ENCODE data around the gene IGSF3. TPM values are rescaled to one million over a fixed set of nuclear protein-coding genes. Genes with fewer than 3 reads are reported as not detected.

The IGSF3 gene
- polyA plus RNA-seq, 1 donor (not counting 4 experiments of a cell fraction or from before 2014, with no cell fraction given), result 47.4 TPM

DNA sequence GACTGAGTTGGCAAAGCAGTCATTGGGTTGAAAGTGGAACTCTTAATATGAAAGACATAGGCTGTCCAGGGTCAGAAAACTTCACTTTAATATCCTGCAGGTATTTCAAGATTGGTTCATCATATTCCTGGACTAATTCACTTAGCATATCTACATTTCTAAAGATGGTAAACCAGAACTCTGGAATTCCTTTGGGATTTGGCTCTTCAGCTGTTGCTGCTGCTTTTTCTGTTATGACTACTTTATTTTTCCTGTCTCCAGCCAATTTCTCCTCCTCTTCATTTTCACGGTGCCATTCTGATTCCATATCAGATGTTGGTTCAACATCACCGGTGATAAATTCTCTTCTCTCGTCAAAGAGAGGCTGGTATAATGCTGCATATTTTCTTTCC is 134.1 kb downstream of the IGSF3 start:
- DNase-seq (ENCODE audit: low read depth, low spot score) (no peak), FAIRE-seq (no peak)
- no peak overlapping the region for H3K9ac ChIP-seq (ENCODE audit: control insufficient read depth, extremely low read depth, insufficient read depth, low read length)
- H3K4me2 ChIP-seq (ENCODE audit: control insufficient read depth, extremely low read depth, insufficient read depth, low read depth, low read length), result no peak overlapping the region
- H3K27ac ChIP-seq (ENCODE audit: control insufficient read depth, insufficient read depth, low read length), result no peak overlapping the region
- no peak overlapping the region for H2AFZ ChIP-seq (ENCODE audit: control insufficient read depth, low read length)
- H3K9me1 ChIP-seq (ENCODE audit: control insufficient read depth, extremely low read depth, insufficient read depth, low read length), result no peaks in the 10 kb centered on the region
- H3K4me1 ChIP-seq (ENCODE audit: control insufficient read depth, extremely low read depth, insufficient read depth, low read length), result peaks cover 28% of the 10 kb centered on the region
- TF ChIP-seq EZH2 (IDR thresholded peaks at IDR 0.05; ENCODE audit: low read length), result no peak
- TF ChIP-seq, protein P1, sequence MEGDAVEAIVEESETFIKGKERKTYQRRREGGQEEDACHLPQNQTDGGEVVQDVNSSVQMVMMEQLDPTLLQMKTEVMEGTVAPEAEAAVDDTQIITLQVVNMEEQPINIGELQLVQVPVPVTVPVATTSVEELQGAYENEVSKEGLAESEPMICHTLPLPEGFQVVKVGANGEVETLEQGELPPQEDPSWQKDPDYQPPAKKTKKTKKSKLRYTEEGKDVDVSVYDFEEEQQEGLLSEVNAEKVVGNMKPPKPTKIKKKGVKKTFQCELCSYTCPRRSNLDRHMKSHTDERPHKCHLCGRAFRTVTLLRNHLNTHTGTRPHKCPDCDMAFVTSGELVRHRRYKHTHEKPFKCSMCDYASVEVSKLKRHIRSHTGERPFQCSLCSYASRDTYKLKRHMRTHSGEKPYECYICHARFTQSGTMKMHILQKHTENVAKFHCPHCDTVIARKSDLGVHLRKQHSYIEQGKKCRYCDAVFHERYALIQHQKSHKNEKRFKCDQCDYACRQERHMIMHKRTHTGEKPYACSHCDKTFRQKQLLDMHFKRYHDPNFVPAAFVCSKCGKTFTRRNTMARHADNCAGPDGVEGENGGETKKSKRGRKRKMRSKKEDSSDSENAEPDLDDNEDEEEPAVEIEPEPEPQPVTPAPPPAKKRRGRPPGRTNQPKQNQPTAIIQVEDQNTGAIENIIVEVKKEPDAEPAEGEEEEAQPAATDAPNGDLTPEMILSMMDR (optimal IDR thresholded peaks at IDR 0.05 in 1 of 3, IDR thresholded peaks at IDR 0.05 in 1 of 3, conservative IDR thresholded peaks at IDR 0.05 in 1 of 3; ENCODE audit: extremely low read depth in 1 of 3, insufficient read depth in 2 of 3, low read length in 3 of 3), result no peak
- H3K36me3 ChIP-seq (ENCODE audit: control insufficient read depth in 2 of 2, extremely low read depth in 1 of 2, insufficient read depth in 2 of 2, low read length in 2 of 2), result peaks cover 0 to 3% of the 10 kb centered on the region in 2 experiments
- no peak overlapping the region for H3K4me3 ChIP-seq (ENCODE audit: control insufficient read depth in 2 of 3, extremely low read depth in 1 of 3, insufficient read depth in 2 of 3, low read depth in 1 of 3, low read length in 3 of 3)
- H3K79me2 ChIP-seq (ENCODE audit: control insufficient read depth, insufficient read depth, low read length), result no peaks in the 10 kb centered on the region
- no peaks in the 10 kb centered on the region for H3K27me3 ChIP-seq (ENCODE audit: control insufficient read depth, extremely low read depth, insufficient read depth, low read length)
- dilution Hi-C loops (cut with MboI; ENCODE audit: extremely low pct_ligation_motif_present, low sequenced_read_pairs), result no loop called here
- no peaks in the 10 kb centered on the region for H4K20me1 ChIP-seq (ENCODE audit: control insufficient read depth, extremely low read depth, insufficient read depth, low read length)
- no peaks in the 10 kb centered on the region for H3K9me3 ChIP-seq (ENCODE audit: control insufficient read depth, low read depth, low read length)

DNA sequence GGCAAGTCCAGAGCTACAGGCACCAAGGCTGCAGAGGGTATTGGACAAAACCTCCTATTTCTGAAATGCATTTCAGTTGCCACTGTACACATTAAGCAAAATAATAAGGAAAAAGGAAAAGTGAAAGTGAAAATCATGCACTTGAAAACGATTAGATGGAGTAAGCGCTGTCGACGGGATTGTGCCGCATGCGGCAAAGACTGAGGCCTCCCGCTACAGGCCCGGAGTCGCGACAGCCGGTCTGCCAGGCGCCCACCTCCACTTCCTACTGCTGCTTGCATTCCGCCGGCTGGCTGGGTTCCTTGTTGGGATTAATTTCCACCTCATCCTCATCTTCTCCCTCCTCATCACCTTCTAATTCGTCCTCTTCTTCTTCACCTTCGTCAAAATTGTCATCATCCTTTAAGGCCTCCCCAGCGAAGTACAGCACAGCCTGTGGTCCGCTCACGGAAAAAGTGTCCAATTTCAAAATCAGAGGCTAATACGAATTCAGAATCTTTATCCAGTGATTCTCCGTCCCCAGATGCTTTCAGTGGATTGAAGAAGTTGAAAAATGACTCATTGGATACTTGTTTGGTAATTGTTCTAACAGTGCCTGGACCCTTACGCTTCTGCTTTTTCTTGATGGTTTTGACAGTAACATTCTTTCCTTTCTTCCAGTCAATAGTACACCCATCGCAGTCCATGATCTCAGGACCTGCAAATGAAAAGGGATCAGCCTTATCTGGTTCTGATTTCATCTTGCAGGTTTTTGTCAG is 134.7 kb downstream of the IGSF3 start:
- no peak overlapping the region for H2AFZ ChIP-seq (ENCODE audit: control insufficient read depth, low read length)
- H3K4me3 ChIP-seq (ENCODE audit: control insufficient read depth in 2 of 3, extremely low read depth in 1 of 3, insufficient read depth in 2 of 3, low read depth in 1 of 3, low read length in 3 of 3), result no peak overlapping the region
- H3K27me3 ChIP-seq (ENCODE audit: control insufficient read depth, extremely low read depth, insufficient read depth, low read length), result no peaks in the 10 kb centered on the region
- H3K9ac ChIP-seq (ENCODE audit: control insufficient read depth, extremely low read depth, insufficient read depth, low read length), result no peak overlapping the region
- no peak overlapping the region for H3K4me2 ChIP-seq (ENCODE audit: control insufficient read depth, extremely low read depth, insufficient read depth, low read depth, low read length)
- dilution Hi-C loops (cut with MboI; ENCODE audit: extremely low pct_ligation_motif_present, low sequenced_read_pairs), result no loop called here
- no peak for TF ChIP-seq EZH2 (IDR thresholded peaks at IDR 0.05; ENCODE audit: low read length)
- H3K79me2 ChIP-seq (ENCODE audit: control insufficient read depth, insufficient read depth, low read length), result no peaks in the 10 kb centered on the region
- FAIRE-seq (no peak), DNase-seq (ENCODE audit: low read depth, low spot score) (no peak)
- peaks cover 0 to 3% of the 10 kb centered on the region in 2 experiments for H3K36me3 ChIP-seq (ENCODE audit: control insufficient read depth in 2 of 2, extremely low read depth in 1 of 2, insufficient read depth in 2 of 2, low read length in 2 of 2)
- no peaks in the 10 kb centered on the region for H3K9me1 ChIP-seq (ENCODE audit: control insufficient read depth, extremely low read depth, insufficient read depth, low read length)
- no peak overlapping the region for H3K27ac ChIP-seq (ENCODE audit: control insufficient read depth, insufficient read depth, low read length)
- H4K20me1 ChIP-seq (ENCODE audit: control insufficient read depth, extremely low read depth, insufficient read depth, low read length), result no peaks in the 10 kb centered on the region
- no peaks in the 10 kb centered on the region for H3K9me3 ChIP-seq (ENCODE audit: control insufficient read depth, low read depth, low read length)
- peaks cover 22% of the 10 kb centered on the region for H3K4me1 ChIP-seq (ENCODE audit: control insufficient read depth, extremely low read depth, insufficient read depth, low read length)

Data from keratinocyte (primary cell).